Measurements from ENCODE around the gene ARL4A.

DNA sequence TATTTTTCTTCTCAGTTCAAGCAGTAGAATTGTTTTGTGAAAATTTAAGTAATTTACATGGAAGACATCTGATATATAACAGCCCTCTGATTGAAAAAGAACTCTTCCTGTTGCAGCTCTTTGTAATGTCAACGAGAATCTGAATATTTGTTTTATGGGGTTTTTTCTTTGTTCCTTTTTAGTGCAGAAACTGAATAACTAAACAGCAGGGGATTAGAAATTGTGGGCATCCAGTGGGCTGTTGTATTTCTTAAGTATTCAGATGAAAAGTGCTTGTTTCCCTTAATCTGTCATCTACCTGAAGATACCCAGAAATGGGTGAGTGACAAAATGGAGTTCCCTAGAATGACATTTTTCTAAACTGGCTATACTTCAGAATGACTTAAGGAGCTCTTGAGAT is 7.4 kb downstream of the ARL4A start:
- no peak for TF ChIP-seq EP300 (IDR thresholded peaks at IDR 0.05)
- TF ChIP-seq, protein P1, sequence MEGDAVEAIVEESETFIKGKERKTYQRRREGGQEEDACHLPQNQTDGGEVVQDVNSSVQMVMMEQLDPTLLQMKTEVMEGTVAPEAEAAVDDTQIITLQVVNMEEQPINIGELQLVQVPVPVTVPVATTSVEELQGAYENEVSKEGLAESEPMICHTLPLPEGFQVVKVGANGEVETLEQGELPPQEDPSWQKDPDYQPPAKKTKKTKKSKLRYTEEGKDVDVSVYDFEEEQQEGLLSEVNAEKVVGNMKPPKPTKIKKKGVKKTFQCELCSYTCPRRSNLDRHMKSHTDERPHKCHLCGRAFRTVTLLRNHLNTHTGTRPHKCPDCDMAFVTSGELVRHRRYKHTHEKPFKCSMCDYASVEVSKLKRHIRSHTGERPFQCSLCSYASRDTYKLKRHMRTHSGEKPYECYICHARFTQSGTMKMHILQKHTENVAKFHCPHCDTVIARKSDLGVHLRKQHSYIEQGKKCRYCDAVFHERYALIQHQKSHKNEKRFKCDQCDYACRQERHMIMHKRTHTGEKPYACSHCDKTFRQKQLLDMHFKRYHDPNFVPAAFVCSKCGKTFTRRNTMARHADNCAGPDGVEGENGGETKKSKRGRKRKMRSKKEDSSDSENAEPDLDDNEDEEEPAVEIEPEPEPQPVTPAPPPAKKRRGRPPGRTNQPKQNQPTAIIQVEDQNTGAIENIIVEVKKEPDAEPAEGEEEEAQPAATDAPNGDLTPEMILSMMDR (IDR thresholded peaks at IDR 0.05): no peak
